GM12801 (cell line): ENCODE results near the gene NEFH.

ENCODE experiments used
- CTCF ChIP-seq: IDR thresholded peaks from one replicate; pipeline ENCODE4 v1.5.1; 2011; ENCODE audit warnings: control low read depth; ENCODE audit not compliant: insufficient read length; ENCODE audit errors: extremely low read depth

Gene NEFH

GRCh38 chr22:29443452-29443851, 36.6 kb upstream of the NEFH start:
- TF ChIP-seq CTCF, result no peak

GRCh38 chr22:29443861-29444792, 35.9 kb upstream of the NEFH start:
- no peak for TF ChIP-seq CTCF

- TF ChIP-seq CTCF, result no peak
Measured at GRCh38 chr22:29445508-29445907, 34.5 kb upstream of the NEFH start.

GRCh38 chr22:29447906-29448305, 32.1 kb upstream of the NEFH start:
- no peak for TF ChIP-seq CTCF

GRCh38 chr22:29449296-29449875, 30.6 kb upstream of the NEFH start:
- no peak for TF ChIP-seq CTCF

- TF ChIP-seq CTCF, result no peak
Measured at GRCh38 chr22:29450222-29450621, 29.8 kb upstream of the NEFH start.

GRCh38 chr22:29451863-29452262, 28.2 kb upstream of the NEFH start:
- no peak for TF ChIP-seq CTCF
